HG02588 (cell line): ENCODE results near the gene DAB2IP.
A peak's percentile ranks its signal among the peaks of the same experiment; 100 is the strongest.

Experiments used
- ATAC-seq: cut with Tn5 transposase; IDR thresholded peaks from one replicate; pipeline ENCODE4 v1.9.1; 2021; ENCODE audit warnings: mild to moderate bottlenecking, moderate library complexity; ENCODE audit not compliant: unreplicated experiment

DAB2IP gene

GRCh38 chr9:121699571-121700164, 48.2 kb downstream of the DAB2IP start:
- no peak for ATAC-seq

GRCh38 chr9:121700165-121700831, 48.9 kb downstream of the DAB2IP start:
- ATAC-seq: no peak

DNA sequence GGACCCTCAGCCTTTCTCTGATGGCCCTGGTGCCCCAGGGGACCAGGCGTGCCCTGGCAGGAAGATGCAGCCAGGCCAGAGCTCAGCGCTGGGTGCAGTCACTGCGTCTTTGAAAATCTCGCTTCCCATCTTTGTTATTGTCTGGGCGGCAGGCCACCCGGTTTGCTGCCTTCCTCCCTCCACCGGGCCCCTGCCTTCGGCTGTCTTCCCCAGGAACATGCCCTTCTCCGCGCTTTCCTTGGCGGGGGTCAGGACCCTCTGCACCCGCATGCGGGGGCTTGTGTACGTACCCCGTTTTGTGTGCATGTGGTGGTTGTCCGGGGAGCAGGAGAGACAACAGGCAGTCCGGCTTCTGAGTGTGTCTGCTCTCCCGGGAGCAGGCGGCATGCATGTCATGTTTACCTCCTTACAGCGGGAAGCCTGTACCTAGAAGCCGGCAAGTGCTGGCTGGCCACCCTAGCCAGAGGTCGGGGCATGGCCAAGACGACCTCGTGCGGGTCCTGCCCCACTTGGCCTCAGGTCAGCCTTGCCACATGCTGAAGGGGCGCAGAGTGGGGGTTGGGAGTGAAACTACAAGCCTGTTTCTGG, 49.5 kb downstream of the DAB2IP start:
- no peak for ATAC-seq

DNA sequence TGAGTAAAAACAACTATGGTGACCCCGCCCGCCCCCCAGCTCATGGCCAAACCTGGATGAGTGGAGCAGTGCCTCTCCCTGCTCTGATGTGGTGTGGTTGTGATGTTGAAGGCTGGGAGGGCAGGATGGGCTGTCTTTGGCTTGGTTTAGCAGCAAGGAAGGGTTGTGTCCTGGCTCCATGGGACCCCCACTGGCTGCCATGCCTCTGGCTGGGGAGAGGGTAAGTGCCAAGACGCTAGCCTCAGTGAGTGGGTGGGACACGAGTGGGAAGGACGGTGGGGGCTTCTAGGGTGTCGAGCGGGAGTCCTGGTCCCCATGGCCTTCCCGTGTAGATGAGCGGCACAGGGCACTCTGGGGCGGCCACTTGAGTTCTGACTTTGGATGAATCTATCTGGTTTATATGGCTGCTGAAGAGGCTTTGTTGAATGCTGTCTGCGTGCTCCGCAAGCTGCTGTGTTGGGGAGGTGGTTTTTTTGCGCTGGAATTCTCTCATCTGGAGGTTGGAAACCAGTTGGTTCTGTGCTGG, 50.4 kb downstream of the DAB2IP start:
- no peak for ATAC-seq

DNA sequence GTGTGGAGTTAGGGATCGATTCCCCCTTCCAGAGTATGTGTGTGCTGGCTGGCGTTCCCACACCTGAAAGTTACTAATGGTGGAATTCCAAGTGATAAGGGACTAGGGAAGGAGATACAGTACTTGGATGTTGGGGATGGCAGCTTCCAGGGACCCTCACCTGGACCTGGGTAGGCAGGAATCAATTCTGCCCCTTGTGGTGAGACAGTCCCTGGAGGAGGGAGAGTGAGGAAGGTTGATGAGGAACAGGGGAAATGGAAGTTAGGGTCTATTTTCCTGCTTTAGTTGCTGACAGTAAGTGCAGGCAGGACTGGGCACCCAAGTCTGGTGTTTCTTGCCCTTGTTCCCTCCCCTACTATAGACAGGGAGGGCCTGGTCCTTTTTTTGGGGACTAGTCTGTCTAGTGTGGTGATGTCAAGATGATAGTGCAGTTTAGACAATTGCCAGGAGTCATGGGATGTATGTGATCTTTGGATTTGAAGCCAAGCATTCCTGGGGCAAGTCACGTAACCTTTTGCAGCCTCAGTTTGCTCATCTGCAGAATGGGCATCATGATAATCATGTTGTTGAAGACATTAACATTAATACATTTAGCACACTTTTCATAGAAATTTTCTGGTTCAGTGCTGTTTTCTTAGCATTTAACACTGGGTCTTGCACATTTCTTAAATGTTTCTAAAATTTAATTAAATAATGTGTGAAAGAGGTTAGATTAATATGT, 51.7 kb downstream of the DAB2IP start:
- ATAC-seq: no peak

- ATAC-seq: no peak
Measured at GRCh38 chr9:121704281-121704680, 52.8 kb downstream of the DAB2IP start.

- no peak for ATAC-seq
Measured at GRCh38 chr9:121706149-121706750, 54.8 kb downstream of the DAB2IP start.

DNA sequence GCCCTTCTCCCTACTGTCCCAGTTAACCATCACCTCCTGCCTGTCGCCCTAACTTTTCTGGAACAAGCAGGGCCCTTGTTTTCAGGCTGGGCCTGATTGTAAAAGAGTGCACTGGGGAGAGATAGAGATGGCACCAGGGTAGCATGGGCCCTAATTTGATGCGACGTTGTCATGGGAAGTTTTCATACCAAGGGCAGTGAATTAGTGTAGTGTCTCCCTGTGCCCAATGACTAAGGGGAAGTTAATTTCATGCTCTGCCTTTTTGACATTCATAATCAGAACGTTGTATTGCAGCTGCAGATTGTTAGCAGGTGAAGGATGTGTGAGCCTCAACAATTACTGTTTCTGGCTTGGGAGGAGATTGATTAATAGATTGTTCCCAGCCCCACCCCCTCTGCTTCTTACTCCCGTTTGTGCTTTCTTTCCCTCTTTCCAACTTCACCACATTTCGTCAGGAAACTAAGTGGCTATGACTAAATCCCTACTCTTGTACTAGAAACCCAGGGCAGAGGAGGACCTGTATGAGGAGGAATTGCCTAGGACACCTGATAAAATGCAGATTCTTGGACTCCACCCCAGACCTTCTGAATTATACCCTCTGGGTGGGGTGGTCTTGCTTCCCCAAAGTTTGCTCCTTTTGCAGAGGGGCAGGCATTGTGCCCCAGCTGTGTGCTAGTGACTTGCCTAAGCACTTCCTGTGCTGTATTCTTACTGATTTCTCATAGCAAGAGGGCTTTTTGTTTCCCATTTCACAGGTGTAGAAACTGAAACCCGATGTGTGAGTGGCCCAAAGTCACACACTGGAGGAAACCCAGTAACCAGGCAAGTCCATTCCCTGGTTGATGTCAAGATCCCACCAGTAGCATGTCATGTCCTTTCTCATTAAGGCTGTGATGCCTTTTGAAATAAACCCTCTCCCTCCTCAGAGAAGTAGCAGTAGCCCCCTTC, 56.3 kb downstream of the DAB2IP start:
- ATAC-seq: peak; percentile 94

DNA sequence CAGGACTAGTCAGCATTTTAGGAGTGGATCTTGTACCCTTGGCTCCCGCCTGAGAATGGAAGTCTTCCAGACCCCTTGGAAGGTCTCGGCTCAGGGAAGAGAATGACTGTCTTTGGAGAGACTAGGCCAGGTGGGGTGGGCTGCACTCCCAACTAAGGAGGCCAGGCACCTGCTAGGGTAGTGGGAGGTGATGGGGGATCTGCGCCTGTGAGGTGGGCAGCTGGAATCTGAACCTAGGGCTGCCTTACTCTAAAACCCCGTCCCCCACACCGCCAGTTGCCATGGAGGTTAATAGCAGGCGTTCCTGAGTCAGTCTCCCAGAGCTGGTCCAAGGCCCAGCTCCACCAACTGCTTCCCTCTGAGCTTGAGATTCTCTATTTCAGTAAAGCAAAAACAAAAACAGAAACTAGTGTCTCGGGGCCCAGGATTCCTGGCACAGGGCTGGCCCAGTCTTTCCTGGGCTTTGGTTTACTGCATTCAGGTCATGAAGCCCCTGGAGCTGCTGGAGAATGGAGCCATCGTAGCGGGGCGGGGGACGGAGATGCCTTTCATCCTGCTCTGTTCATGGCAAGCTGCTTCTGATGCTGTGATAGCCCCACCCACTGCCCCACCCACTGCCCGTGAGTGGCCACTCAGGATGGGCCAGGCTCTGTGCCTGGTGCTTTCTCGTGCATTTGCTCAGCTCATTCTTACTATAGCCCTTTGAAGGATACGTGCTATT, 57.5 kb downstream of the DAB2IP start:
- no peak for ATAC-seq

GRCh38 chr9:121709798-121710197, 58.4 kb downstream of the DAB2IP start:
- no peak for ATAC-seq

DNA sequence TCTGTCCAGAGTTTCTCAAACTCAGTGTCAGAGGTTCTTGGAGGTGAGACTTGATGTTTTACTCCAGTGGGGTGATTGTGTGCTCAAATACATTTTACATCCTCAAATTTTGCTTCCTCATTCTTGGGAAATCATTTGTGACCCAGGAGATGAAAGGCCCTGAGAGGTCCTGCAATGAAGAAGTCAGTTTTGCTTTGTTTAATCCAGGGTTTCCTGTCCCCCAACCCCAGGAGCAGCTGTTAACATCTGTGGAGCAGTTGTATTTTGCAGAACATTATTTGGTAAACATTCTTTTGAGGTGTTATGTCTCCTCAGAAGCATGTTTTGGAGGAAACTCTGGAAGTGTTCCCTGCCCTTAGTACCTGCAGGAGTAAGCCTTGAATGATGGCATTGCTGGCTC, 59.8 kb downstream of the DAB2IP start:
- ATAC-seq: no peak

DNA sequence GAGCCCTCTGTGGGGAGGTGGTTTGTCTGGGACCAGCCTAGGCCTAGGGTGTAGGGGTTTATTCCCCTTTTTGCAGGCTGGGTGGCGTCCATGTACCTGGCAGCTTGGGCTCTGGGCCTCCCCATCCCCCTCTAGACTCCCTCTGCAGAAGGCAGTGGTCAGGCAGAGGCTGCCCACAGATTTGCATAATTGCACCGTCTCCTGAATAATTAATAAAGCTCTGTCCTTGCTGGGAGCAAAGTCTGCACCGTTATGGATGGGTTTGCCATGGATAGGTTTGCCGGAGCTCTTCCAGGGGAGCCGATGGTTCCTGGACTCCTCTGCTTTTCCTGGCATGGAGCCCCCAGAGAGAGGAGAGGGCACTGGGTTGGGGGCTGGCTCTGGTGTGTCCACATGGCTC, 60.4 kb downstream of the DAB2IP start:
- ATAC-seq: no peak

GRCh38 chr9:121713400-121714070, 62.1 kb downstream of the DAB2IP start:
- no peak for ATAC-seq

- no peak for ATAC-seq
Measured at GRCh38 chr9:121714075-121714705, 62.8 kb downstream of the DAB2IP start.

GRCh38 chr9:121714873-121715272, 63.4 kb downstream of the DAB2IP start:
- no peak for ATAC-seq

DNA sequence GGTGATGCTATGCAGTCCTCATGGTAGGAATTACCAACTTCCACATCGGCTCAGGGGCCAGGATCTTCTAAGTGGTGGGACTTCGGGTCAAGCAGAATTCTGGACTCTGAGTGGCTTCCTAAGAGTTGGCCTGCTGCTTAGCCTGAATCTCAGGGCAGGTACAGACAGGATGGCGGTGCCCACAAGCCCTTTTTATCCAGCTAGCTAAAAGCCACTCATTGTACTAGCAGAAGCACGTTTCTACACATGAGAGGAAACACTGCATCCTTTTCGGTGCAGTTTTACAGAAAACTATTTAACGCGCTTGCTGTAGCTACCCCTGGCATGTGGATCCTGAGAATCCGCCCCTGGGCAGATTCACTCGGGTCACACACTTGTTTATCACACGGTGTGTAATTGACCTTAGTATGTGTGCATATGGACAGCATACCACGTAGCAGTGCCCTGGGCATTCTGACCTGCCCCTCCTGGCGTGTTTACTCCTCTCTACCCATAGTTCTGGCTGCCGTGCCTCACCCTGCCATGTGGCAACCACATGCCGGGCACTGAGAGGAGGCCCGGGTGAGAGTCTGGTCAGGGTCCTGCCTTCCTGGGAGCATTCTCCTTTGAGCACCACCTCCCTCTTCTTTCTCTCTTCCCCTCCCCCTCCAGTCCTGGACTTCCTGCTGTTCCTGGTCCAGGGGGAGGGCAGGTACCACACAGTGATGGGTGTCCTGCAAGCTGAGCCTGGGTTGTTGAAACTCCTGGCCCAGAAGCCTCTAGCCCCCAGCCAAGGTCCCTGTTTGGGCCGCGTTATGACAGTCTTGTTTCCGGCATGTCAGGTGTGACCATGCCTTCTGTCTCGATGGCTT, 65.9 kb downstream of the DAB2IP start:
- ATAC-seq: no peak

DNA sequence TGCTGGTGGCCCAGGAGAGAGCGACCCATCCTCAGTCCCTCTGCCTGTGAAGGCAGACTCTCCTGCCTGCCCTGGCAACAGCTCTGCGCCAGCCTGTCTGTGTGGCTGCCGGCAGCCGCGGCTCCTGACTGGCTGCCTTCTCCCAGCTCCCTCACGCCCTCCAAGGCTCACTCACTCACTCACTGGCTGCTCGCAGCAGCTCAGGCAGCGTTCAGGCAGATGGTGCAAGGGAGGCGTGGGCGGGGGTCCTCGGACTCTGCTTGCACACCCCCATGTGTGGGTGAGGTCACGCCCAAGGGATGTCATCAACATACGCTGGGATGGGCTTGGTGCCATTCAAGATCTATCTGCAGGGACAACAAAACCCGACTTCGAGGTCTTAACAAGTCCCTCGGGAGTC, 66.7 kb downstream of the DAB2IP start:
- ATAC-seq: no peak

GRCh38 chr9:121718501-121718900, 67.1 kb downstream of the DAB2IP start:
- no peak for ATAC-seq
